Spleen (tissue), 7 donors: ENCODE results near the gene IL19.

Source experiments
- CTCF ChIP-seq, 11 experiments: fragments of 200-600 bp in 7 of 11; fragments of 450-650 bp in 4 of 11; sonication (generic) in 4 of 11; IDR thresholded peaks in 8 of 11; conservative IDR thresholded peaks in 3 of 11; 1 replicate in 7 of 11; 2 replicates in 4 of 11; pipeline versions ENCODE4 v1.4.0 to v1.8.0; 2016 to 2021; ENCODE audit warnings: antibody characterized with exemption in 11 of 11, inconsistent platforms in 4 of 11, mild to moderate bottlenecking in 1 of 11
- POLR2A ChIP-seq, 3 donors: fragments of 450-650 bp; IDR thresholded peaks; one replicate each; pipeline ENCODE4 v1.5.1; 2017; ENCODE audit warnings: antibody characterized with exemption in 3 of 3, mild to moderate bottlenecking in 1 of 3
- POLR2AphosphoS5 ChIP-seq, 3 donors: sonication (generic); formaldehyde crosslinking; IDR thresholded peaks; one replicate each; pipeline ENCODE4 v1.5.1; 2017; ENCODE audit warnings: antibody characterized with exemption in 3 of 3
- donor health status: DM: no; HTN: no; CAD: no; lungs with moderate emphysema.
- donor health status: DM: no; HTN: no; CAD: no.
- donor health status: DM: no; HTN: no; CAD: no.

- no peak for TF ChIP-seq CTCF (IDR thresholded peaks at IDR 0.05 in 8 of 11, conservative IDR thresholded peaks at IDR 0.05 in 3 of 11)
- TF ChIP-seq POLR2AphosphoS5 (IDR thresholded peaks at IDR 0.05) = no peak
- TF ChIP-seq POLR2A (IDR thresholded peaks at IDR 0.05) = no peak
Observed at GRCh38 chr1:206821493-206821892, 50.9 kb downstream of the IL19 start.
